NCI-H446 (cell line): ENCODE measurements around the gene MBL2.

Experiments
- DNase-seq, 2 experiments: peaks; one replicate each; lab custom pipeline; 2025; lab: John Stamatoyannopoulos, UW

Gene MBL2

DNA sequence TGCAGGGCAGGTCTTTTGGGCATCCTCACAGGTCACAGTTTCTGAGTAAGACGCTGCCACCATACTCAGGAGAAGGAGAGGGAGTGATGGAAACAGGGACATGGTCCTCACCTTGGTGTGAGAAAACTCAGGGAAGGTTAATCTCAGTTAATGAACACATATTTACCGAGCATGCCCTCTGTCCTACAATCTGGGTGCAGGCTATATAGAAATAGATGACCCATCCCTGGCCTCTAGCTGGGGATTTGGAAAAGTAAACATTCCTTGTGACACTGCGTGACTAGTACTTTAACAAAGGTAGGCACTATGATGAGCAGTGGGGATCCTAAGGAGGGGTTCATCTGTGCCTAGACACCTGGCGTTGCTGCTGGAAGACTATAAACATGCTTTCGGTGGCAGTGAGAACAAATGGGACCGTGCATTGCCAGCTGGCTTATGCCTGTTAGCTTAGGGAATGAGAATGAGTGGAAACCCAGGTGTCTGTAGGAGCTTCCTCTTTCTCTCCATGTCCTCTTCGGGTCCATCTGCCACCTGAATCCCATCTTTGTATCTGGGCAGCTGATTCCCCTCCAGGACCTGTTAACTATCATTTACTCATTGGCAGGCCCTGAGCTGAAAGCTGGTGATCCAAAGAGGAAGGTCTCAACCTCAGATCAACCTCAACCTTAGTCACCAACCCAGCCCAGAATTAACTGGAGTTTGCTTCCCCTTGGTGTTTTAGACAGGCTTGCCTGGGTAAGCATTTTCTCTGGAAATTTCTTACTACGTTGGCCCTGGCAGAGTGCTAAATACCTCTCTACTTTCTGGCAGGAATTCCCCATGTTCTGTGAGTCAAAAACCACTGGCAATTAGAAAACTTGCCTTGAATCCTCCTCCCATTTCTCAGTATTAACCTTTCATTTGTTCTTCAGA lies 794 bp downstream of the MBL2 start:
- no peak for DNase-seq

- no peak for DNase-seq
Measured at GRCh38 chr10:52770904-52771303, 1.7 kb downstream of the MBL2 start.

GRCh38 chr10:52769966-52770365 lies 2.6 kb downstream of the MBL2 start:
- no peak for DNase-seq

DNA sequence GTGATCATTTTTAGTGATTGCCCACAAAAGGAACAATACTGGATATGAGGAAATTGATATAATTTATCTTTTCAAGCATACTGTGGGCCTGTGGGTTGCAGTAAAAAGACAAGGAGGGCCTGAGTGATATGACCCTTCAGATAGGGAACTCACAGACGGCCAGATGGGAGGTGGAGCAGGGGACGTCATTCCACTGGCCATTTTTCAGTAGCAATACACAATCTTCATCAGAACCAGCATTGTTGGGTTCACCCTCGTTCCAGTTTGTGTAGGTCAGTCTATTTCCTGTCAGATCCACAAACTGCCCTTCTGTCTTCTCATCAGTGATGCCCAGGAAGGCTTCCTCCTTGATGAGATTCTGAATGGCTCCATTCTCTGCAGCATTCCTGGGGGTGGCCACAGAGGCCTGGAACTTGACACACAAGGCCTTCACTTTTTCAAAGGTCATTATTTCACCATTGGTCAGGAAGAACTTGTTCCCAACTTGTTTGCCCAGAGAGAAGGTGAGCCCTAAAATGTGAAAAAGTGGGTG lies 4.5 kb downstream of the MBL2 start:
- no peak for DNase-seq

DNA sequence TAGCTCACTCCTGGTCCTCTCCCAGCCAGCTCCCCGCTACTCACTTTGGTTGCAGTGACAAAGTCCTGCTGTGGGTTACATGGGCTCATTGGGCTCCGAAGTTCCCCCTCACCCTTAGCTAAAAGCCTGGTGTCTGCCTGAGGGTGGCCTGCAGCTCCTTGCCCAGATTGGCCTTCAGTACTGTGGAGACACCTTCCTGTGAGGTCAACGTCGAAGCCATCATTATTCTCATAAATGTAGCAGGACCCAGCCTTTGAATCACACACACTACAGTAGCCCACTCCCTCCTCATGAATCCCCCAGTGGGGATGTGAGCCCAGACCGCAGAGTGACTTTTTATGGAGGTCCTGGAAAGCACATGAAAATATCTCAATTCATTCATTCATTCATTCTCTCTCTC lies 10.5 kb downstream of the MBL2 start:
- DNase-seq, result no peak

DNA sequence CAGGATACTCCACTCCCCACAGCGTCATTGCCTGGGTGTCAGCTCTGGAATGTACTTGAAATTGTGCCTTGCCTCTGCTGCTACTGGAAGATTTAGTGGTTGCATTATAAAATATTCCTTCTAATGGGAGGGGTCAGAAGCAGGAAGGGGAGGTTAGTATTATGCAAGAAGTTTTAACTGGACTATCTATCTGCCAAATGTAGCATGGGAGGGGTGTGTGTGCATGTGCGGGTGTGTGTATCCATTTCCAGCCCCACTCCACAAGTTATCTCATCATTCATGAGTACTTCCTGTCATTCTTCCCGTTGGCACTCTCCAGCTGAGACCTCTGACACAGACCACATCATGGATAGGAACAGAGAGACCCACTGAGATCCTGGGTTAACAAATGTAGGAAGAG lies 13.4 kb downstream of the MBL2 start:
- no peak for DNase-seq

- DNase-seq, result no peak
Measured at GRCh38 chr10:52758406-52758805, 14.2 kb downstream of the MBL2 start.

- DNase-seq, result no peak
Measured at GRCh38 chr10:52757773-52758172, 14.8 kb downstream of the MBL2 start.

DNA sequence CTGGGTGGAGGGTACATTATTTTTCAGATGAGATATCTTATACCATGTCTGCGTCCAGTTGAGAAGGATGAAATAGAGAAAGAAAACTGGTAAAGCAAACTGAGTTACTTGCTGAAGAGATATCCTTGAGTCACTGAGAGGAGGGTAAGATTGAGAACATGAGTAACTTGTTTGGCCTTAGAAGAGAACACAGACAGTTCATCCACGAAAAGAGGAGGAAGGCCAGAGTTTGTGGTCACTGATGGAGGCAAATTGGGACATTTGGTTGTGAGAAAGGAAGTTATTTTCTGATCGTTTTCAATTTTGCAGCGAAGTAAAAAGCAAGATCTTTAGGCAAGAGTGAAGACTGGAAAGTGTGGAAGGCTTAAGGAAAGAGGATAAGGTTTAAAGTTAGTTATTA lies 15.6 kb downstream of the MBL2 start:
- DNase-seq, result no peak

DNA sequence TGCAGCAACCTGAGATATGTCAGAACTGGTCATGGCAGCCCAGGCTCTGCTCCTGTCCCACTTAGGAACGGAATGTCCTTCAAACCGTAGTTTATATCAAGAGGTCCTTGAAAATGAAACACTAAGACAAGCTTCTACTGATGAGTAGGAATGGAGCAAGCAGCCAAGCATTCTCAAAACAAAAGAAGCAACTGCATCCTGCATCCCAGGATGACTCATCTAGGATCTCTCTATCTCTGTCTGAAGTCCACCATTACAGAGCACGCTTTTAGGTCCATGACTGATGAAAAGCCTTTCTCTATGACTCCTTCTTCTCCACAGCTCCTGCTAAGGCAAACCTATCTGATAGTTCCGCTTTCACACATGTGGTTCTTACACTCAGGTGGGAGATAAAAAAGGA lies 16.3 kb downstream of the MBL2 start:
- DNase-seq, result no peak

GRCh38 chr10:52755297-52756062 lies 17.1 kb downstream of the MBL2 start:
- no peak for DNase-seq

DNA sequence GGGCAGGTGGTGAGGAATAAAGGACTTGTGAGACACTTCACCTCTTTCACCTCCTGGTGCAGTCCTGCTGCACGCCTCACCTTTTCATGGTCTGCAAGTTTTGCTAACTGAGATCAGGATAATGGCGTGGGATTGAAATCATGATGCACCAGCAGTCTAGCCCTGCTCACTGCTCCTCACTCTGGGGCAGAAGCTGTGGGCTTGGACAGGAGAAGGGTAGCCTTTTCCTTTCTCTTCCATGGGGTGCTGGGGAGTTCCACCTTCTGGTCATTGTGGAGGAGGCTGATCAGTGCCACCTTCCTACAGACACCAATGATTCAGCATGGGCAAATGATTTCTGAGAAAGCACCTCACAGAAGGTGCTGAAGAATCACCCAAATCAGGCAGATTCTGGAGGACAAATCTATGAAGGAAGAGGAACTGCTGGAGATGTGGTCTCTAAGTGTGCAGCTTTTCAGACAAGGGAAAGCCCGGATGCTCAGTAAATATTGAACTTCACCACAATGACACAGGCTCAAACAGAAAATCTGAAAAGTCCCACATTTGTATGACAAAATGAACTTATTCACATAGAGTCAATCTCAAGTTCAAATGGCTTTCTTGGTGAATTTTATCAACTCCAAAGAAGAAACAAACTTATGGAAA lies 19.7 kb downstream of the MBL2 start:
- no peak for DNase-seq

- no peak for DNase-seq
Measured at GRCh38 chr10:52752261-52752660, 20.3 kb downstream of the MBL2 start.

- DNase-seq, result no peak
Measured at GRCh38 chr10:52751337-52751736, 21.2 kb downstream of the MBL2 start.

DNA sequence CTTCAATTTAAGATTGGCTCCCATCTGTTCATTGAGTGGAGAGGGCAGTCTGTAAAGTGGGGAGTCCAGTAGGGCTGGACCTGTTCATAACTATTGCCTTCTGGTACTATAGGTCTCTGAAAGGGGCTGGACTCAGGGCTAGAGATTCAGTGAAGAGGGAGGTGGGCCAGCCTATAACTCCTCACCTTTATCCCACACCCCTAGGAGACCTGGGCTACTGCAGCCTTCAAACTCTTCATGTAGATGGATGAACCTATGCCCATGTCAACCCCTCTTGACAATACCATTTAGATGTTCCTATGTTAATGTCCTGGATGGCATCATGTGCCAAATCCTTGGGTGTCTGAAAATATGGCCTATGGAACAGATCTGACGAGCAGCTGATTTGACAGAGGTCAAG lies 22.0 kb downstream of the MBL2 start:
- DNase-seq, result no peak

DNA sequence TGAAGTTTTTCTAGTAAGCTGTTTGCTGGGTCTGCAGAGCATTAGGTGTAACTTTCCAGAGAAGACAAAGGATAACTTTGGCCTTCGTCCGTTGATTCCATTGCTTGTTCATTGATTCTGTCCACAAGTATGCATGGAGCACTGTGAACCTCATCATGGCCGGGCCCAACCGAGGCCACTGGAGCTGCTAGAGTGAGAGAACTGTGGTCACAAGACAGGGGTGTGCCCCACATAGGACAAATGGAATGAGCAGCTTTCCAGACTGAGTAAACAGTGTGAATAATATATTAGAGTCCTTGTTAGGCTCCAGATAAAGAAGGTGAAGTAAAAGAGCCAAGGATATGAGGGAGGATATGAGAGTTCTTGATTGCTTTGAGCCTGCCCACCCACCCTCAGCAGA lies 24.9 kb downstream of the MBL2 start:
- no peak for DNase-seq

- no peak for DNase-seq
Measured at GRCh38 chr10:52746169-52746568, 26.4 kb downstream of the MBL2 start.

DNA sequence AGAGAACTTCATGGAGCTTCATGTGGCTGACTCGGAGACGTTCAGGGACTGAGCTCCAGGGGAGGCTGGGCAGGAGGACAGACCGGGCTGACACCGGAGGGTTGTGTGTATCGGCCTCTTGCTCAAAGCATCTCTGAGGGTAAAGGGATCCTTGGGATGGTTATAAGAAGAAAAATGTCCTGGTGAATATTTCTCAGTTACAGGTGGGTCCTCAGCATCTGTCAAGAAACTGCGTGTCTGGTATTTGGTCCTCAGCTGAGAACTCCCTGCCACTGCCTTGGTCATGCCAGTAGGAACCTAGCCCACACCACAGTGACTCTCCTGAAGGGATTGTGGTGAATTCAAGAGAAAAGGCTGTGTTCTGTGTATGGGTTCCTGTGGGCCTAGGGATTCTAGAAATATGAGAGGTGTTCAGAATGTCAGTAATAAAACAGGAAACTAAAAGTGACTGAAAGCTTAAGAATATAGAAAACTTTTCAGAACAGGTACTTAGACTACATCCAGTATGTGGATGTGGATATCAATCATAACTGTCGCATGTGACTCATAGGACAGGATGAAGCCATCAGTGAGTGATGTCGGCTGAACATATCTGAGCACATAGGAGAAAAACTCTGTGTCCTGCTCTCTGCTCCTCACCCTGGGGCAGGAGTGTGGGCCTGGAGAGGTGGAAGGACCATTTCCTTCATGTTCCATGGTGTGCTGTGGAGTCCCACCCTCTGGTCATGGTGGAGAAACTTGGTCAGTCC lies 28.4 kb downstream of the MBL2 start:
- no peak for DNase-seq

GRCh38 chr10:52742731-52743130 lies 29.9 kb downstream of the MBL2 start:
- no peak for DNase-seq

DNA sequence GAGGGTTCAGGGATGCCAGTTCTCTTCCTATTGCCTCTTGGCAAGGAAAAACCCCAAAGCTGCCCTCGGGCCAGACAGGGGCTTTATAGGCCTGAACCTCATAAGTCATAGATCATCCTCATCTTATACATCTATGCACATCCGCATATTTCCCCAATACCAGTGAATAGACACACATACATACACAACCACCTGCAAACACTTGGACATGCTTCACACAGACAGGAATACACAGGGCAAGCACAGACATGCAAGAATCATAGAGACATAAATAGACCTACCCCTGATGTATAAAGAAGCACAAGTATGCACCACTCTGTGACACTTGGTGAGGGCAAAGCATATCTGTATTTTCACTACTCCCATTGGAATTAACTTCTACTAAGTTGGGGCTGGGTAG lies 30.7 kb downstream of the MBL2 start:
- DNase-seq, result no peak

DNA sequence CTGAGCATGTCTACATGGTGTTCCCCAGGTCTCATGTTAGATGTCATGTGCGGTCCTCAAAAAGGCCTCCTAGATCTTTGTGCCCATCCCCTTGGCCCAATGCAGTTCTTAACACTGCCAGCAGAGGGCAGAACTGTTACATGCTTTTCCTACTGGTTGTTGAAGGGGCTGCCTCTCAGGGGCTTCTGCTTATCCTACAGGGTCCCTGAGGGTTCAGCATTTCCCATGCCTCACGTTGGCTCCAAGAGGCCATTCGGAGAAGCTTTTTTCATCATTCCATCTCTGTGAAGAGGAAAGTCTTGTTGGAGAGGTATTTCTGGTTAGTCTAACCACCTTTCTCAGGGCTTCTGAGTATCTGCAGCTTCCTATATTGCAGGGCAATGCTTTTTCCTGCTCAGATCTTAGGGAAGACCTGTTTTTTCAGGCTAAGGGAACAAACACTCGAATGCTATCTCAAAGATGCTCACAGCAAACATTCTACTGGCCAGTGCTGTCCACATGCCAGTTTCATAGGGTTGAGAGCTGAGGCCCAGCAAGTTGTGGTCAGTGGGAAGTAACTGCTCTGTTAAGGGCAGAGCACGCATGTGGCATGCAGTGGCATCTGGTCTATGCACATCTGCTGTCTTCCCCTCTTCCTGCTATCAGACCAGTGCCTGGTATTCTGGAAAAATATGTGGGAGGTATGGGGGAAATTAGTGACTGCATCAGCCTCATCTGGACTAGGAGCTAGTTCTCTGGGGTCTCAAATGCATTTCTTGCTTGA lies 31.5 kb downstream of the MBL2 start:
- peak in 1 of 2 experiments; percentile 20 for DNase-seq
